H1 (cell line): ENCODE results near the gene CORO7.

ENCODE experiments used
- BRCA1 ChIP-seq: IDR thresholded peaks from 2 replicates; pipeline ENCODE4 v1.6.1; 2012; ENCODE audit warnings: low read depth, low read length, improper control_type of control experiment
- CBX5 ChIP-seq: fragments of 300-800, 300-1000 bp; sonication (generic); IDR thresholded peaks from 2 replicates; pipeline ENCODE4 v1.7.1; 2016; ENCODE audit warnings: antibody characterized with exemption, low read length, low read depth
- CBX8 ChIP-seq: fragments of 300-800, 300-1000 bp; sonication (generic); IDR thresholded peaks from 2 replicates; pipeline ENCODE4 v1.7.1; 2016; ENCODE audit warnings: low read depth, low read length, borderline replicate concordance
- CHD2 ChIP-seq: IDR thresholded peaks from 2 replicates; pipeline ENCODE4 v1.6.1; 2012; ENCODE audit warnings: low read length, improper control_type of control experiment
- CTCF ChIP-seq, 3 experiments: IDR thresholded peaks; 1 replicate in 2 of 3; 2 replicates in 1 of 3; pipeline versions ENCODE4 v1.5.1 to v1.6.1; 2011; ENCODE audit warnings: low read length in 3 of 3, mild to moderate bottlenecking in 3 of 3, inconsistent platforms in 2 of 3, low read depth in 1 of 3, moderate library complexity in 1 of 3; ENCODE audit not compliant: insufficient read depth in 1 of 3; ENCODE audit errors: control extremely low read depth in 1 of 3
- EP300 ChIP-seq, 2 experiments: IDR thresholded peaks; 1 replicate in 1 of 2; 2 replicates in 1 of 2; pipeline ENCODE4 v1.6.1; 2011 to 2012; ENCODE audit warnings: low read depth in 2 of 2, low read length in 2 of 2, mild to moderate bottlenecking in 2 of 2, borderline replicate concordance in 1 of 2, inconsistent platforms in 1 of 2, moderate library complexity in 1 of 2
- EZH2 ChIP-seq: fragments of 200-600 bp; sonication (generic); IDR thresholded peaks from 2 replicates; pipeline ENCODE4 v1.7.1; 2012; ENCODE audit warnings: low read depth, mild to moderate bottlenecking, moderate library complexity, low read length, inconsistent platforms; ENCODE audit not compliant: severe bottlenecking
- FOSL1 ChIP-seq: IDR thresholded peaks from 2 replicates; pipeline ENCODE4 v1.6.1; 2011; ENCODE audit warnings: mild to moderate bottlenecking, low read depth, low read length, moderate library complexity; ENCODE audit not compliant: insufficient read depth
- GABPA ChIP-seq: IDR thresholded peaks from 2 replicates; pipeline ENCODE4 v1.6.1; 2011; ENCODE audit warnings: mild to moderate bottlenecking, low read length, moderate library complexity, borderline replicate concordance; ENCODE audit not compliant: insufficient read depth
- MAX ChIP-seq: IDR thresholded peaks from 2 replicates; pipeline ENCODE4 v1.6.1; 2012; ENCODE audit warnings: inconsistent platforms
- POLR2A ChIP-seq, 2 experiments: IDR thresholded peaks; 1 replicate in 1 of 2; 2 replicates in 1 of 2; pipeline ENCODE4 v1.6.1; 2011; ENCODE audit warnings: low read depth in 2 of 2, low read length in 2 of 2, mild to moderate bottlenecking in 2 of 2; ENCODE audit errors: control extremely low read depth in 1 of 2
- POLR2AphosphoS5 ChIP-seq: IDR thresholded peaks from 2 replicates; pipeline ENCODE4 v1.6.1; 2011; ENCODE audit warnings: low read depth, low read length
- RAD21 ChIP-seq, 2 experiments: IDR thresholded peaks in 1 of 2; conservative IDR thresholded peaks in 1 of 2; 2 replicates each; pipeline ENCODE4 v1.6.1; 2011; ENCODE audit warnings: low read depth in 2 of 2, low read length in 2 of 2, improper control_type of control experiment in 1 of 2, inconsistent platforms in 1 of 2, mild to moderate bottlenecking in 1 of 2, moderate library complexity in 1 of 2
- RXRA ChIP-seq: IDR thresholded peaks from 2 replicates; pipeline ENCODE4 v1.6.1; 2011; ENCODE audit warnings: low read depth, mild to moderate bottlenecking, low read length, moderate library complexity; ENCODE audit not compliant: insufficient read depth

GRCh38 chr16:4321286-4322120 lies 94.9 kb downstream of the CORO7 start:
- TF ChIP-seq EP300 (IDR thresholded peaks at IDR 0.05; ENCODE audit: borderline replicate concordance in 1 of 2, low read depth in 2 of 2, low read length in 2 of 2) (no peak), CTCF (IDR thresholded peaks at IDR 0.05; ENCODE audit: control extremely low read depth in 1 of 3, insufficient read depth in 1 of 3, low read depth in 1 of 3, low read length in 3 of 3) (no peak), RAD21 (IDR thresholded peaks at IDR 0.05 in 1 of 2, conservative IDR thresholded peaks at IDR 0.05 in 1 of 2; ENCODE audit: low read depth in 2 of 2, low read length in 2 of 2) (no peak), POLR2A (IDR thresholded peaks at IDR 0.05; ENCODE audit: control extremely low read depth in 1 of 2, low read depth in 2 of 2, low read length in 2 of 2) (no peak), CBX8 (no peak), CBX5 (no peak), EZH2 (no peak), GABPA (no peak), MAX (no peak), FOSL1 (no peak), POLR2AphosphoS5 (no peak), CHD2 (no peak), RXRA (no peak), BRCA1 (no peak)
